Suprapubic skin (tissue), 4 donors: ENCODE data around the gene APOBR. TPM values are rescaled to one million over a fixed set of nuclear protein-coding genes. Genes with fewer than 3 reads are reported as not detected.
A peak's percentile ranks its signal among the peaks of the same experiment; 100 is the strongest.

Experiments used
- DNase-seq, 2 donors: peaks; one replicate each; pipeline ENCODE4 v3.0.0-alpha.2; 2019; ENCODE audit warnings: low spot score in 2 of 2
- H3K27ac ChIP-seq: fragments of 200-600 bp; sonication (generic); one replicate; pipeline ENCODE4 v1.5.1; 2019
- H3K27me3 ChIP-seq: fragments of 200-600 bp; sonication (generic); one replicate; pipeline ENCODE4 v1.5.1; 2019
- H3K36me3 ChIP-seq: fragments of 200-600 bp; sonication (generic); one replicate; pipeline ENCODE4 v1.5.1; 2019
- H3K4me1 ChIP-seq: fragments of 200-600 bp; sonication (generic); one replicate; pipeline ENCODE4 v1.5.1; 2019
- H3K4me3 ChIP-seq: fragments of 200-600 bp; sonication (generic); one replicate; pipeline ENCODE4 v1.5.1; 2019; ENCODE audit warnings: mild to moderate bottlenecking
- H3K9me3 ChIP-seq: fragments of 200-600 bp; sonication (generic); one replicate; pipeline ENCODE4 v1.5.1; 2019
- CTCF ChIP-seq, 2 donors: fragments of 200-600 bp in 1 of 2; fragments of 450-650 bp in 1 of 2; sonication (generic) in 1 of 2; IDR thresholded peaks; one replicate each; pipeline ENCODE4 v1.5.1; 2016 to 2019; ENCODE audit warnings: antibody characterized with exemption in 2 of 2, mild to moderate bottlenecking in 1 of 2, moderate library complexity in 1 of 2
- EP300 ChIP-seq: sonication (generic); formaldehyde crosslinking; IDR thresholded peaks from one replicate; pipeline ENCODE4 v1.6.1; 2017; ENCODE audit warnings: antibody characterized with exemption
- POLR2A ChIP-seq, 2 donors: fragments of 450-650 bp; IDR thresholded peaks; one replicate each; pipeline ENCODE4 v1.6.1; 2017; ENCODE audit warnings: antibody characterized with exemption in 2 of 2, mild to moderate bottlenecking in 2 of 2, moderate library complexity in 2 of 2
- POLR2AphosphoS5 ChIP-seq, 3 donors: sonication (generic); formaldehyde crosslinking; IDR thresholded peaks; one replicate each; pipeline ENCODE4 v1.6.1; 2017; ENCODE audit warnings: antibody characterized with exemption in 3 of 3
- WGBS: methylation state at CpG from one replicate; pipeline ENCODE4 v1.1.5; 2018; 5-methylcytosine and 5-hydroxymethylcytosine counted together
- total RNA-seq, 4 donors: library from RNA; depleted of rRNA; stranded (reverse); fragments of >200 nt; gene quantifications; one replicate each; pipeline ENCODE4 v1.1.0, GENCODE V29; 2016

Gene APOBR
- total RNA-seq, 4 donors from 2014 or later, result 0.57 to 4.3 (median 1.9) TPM

DNA sequence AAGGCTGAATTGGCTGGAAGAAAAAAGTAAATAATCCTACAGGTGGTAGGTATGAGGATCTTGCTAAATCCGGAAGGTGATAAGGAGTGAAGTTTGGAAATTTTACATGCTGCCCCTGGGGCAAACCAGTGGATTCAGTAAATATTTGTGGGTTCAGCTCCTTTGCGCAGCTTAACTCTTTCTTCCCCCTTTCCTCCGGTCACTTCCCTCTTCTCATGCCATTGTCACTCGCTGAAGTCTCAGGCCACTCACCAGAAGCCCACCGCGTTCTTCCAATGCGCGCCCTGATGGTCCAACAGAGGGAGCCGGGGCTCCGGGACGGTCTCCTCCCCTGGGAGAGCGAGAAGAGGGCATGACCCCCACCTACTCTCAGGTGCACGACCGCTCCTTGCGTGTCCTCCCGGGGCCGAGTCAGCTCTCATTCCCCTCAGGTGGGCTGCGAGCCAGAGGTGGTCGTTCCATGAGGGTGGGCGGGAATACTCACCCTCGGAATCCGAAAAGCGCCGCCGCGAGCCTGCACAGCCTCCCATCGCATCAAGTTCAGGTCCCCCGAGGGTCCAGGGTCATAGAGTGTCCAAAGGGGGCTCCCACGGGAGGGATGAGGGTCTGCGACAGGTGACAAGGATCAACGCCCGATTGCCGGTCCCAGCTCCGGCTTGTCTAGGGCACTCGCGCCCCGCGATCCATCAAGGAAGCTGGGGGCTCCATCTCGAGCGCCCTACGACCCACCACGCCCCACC is 3.0 kb upstream of the APOBR start:
- peak in 1 of 2 donors; percentile 17 for TF ChIP-seq CTCF (IDR thresholded peaks at IDR 0.05)
- TF ChIP-seq POLR2AphosphoS5 (IDR thresholded peaks at IDR 0.05), result no peak
- DNase-seq, result peak in 1 of 2 donors; percentile 82
- 2% methylated on average over 21 of the region's 42 CpGs for WGBS
- Histone ChIP-seq H3K4me3 (peak overlapping the region; percentile 89), H3K27ac (peak overlapping the region; percentile 97), H3K27me3 (no peaks in the 10 kb centered on the region), H3K9me3 (no peaks in the 10 kb centered on the region), H3K36me3 (peaks cover 28% of the 10 kb centered on the region), H3K4me1 (peaks cover 16% of the 10 kb centered on the region)

- Histone ChIP-seq H3K4me3 (peak within 1 kb of the TSS; percentile 89), H3K27ac (peak within 1 kb of the TSS; percentile 97), H3K36me3 (peaks cover 24% of the 10 kb centered on the region), H3K27me3 (no peaks in the 10 kb centered on the region), H3K9me3 (no peaks in the 10 kb centered on the region), H3K4me1 (peaks cover 16% of the 10 kb centered on the region)
- 1% methylated on average over 21 of the region's 21 CpGs for WGBS
- DNase-seq, result peak; percentile 95 to 98
- no peak for TF ChIP-seq CTCF (IDR thresholded peaks at IDR 0.05)
- TF ChIP-seq POLR2AphosphoS5 (IDR thresholded peaks at IDR 0.05), result peak; percentile 64 to 75 (median 75)
Measured at GRCh38 chr16:28491970-28492474, 2.4 kb upstream of the APOBR start, which contains the start of gene CLN3. Gene CLN3 (minus strand): TSS chr16:28492074. CDS start chr16:28491759, 315 bp downstream.

- Histone ChIP-seq H3K4me3 (peak overlapping the region; percentile 89), H3K9me3 (no peaks in the 10 kb centered on the region), H3K36me3 (peaks cover 19% of the 10 kb centered on the region), H3K4me1 (peaks cover 16% of the 10 kb centered on the region), H3K27ac (peak overlapping the region; percentile 97), H3K27me3 (no peaks in the 10 kb centered on the region)
- TF ChIP-seq POLR2A (IDR thresholded peaks at IDR 0.05), result no peak
- TF ChIP-seq CTCF (IDR thresholded peaks at IDR 0.05), result no peak
- no peak for TF ChIP-seq EP300
- TF ChIP-seq POLR2AphosphoS5 (IDR thresholded peaks at IDR 0.05), result no peak
- 46% methylated on average over 4 of the region's 4 CpGs for WGBS
- DNase-seq, result no peak
Measured at GRCh38 chr16:28492511-28492910, 1.9 kb upstream of the APOBR start.

GRCh38 chr16:28495098-28495793 is 803 bp downstream of the APOBR start:
- Histone ChIP-seq H3K4me3 (peak overlapping the region; percentile 24), H3K9me3 (no peaks in the 10 kb centered on the region), H3K4me1 (peaks cover 16% of the 10 kb centered on the region), H3K27ac (peak overlapping the region; percentile 47), H3K27me3 (no peaks in the 10 kb centered on the region), H3K36me3 (no peaks in the 10 kb centered on the region)
- TF ChIP-seq POLR2AphosphoS5 (IDR thresholded peaks at IDR 0.05), result no peak
- no peak for TF ChIP-seq EP300
- no peak for TF ChIP-seq CTCF (IDR thresholded peaks at IDR 0.05)
- no peak for TF ChIP-seq POLR2A (IDR thresholded peaks at IDR 0.05)
- no peak for DNase-seq
- WGBS, result 80% methylated on average over 13 of the region's 13 CpGs
